Retinal pigment epithelial cell (primary cell): Measurements from ENCODE around the gene OR6B3.

Source experiments
- DNase-seq: peaks from one replicate; pipeline ENCODE4 v3.0.0-alpha.2; 2010; ENCODE audit warnings: low read depth
- H3K4me3 ChIP-seq: 2 replicates; pipeline ENCODE4 v1.5.1; 2011; ENCODE audit warnings: mild to moderate bottlenecking, low read length, control low read depth, moderate library complexity
- TF ChIP-seq, protein P1 (sequence below): conservative IDR thresholded peaks from 2 replicates; pipeline ENCODE4 v1.5.1; 2011; ENCODE audit warnings: low read depth, low read length, control low read depth, inconsistent platforms

Gene OR6B3

GRCh38 chr2:240032406-240033329 lies 20.7 kb downstream of the OR6B3 start:
- TF ChIP-seq, protein P1, sequence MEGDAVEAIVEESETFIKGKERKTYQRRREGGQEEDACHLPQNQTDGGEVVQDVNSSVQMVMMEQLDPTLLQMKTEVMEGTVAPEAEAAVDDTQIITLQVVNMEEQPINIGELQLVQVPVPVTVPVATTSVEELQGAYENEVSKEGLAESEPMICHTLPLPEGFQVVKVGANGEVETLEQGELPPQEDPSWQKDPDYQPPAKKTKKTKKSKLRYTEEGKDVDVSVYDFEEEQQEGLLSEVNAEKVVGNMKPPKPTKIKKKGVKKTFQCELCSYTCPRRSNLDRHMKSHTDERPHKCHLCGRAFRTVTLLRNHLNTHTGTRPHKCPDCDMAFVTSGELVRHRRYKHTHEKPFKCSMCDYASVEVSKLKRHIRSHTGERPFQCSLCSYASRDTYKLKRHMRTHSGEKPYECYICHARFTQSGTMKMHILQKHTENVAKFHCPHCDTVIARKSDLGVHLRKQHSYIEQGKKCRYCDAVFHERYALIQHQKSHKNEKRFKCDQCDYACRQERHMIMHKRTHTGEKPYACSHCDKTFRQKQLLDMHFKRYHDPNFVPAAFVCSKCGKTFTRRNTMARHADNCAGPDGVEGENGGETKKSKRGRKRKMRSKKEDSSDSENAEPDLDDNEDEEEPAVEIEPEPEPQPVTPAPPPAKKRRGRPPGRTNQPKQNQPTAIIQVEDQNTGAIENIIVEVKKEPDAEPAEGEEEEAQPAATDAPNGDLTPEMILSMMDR: no peak
- no peak for DNase-seq
- no peak overlapping the region for H3K4me3 ChIP-seq

GRCh38 chr2:240030379-240031094 lies 22.8 kb downstream of the OR6B3 start, which contains the start of gene OR6B2:
Gene OR6B2 (minus strand): TSS chr2:240030429. CDS start chr2:240030429, 0 bp downstream.
- TF ChIP-seq, protein P1: no peak
- DNase-seq: no peak
- H3K4me3 ChIP-seq: no peak within 1 kb of the TSS

- TF ChIP-seq, protein P1: no peak
- H3K4me3 ChIP-seq: peak overlapping the region; percentile 93
- DNase-seq: no peak
These were observed 28.6 kb downstream of the OR6B3 start for GRCh38 chr2:240024766-240025165.

DNA sequence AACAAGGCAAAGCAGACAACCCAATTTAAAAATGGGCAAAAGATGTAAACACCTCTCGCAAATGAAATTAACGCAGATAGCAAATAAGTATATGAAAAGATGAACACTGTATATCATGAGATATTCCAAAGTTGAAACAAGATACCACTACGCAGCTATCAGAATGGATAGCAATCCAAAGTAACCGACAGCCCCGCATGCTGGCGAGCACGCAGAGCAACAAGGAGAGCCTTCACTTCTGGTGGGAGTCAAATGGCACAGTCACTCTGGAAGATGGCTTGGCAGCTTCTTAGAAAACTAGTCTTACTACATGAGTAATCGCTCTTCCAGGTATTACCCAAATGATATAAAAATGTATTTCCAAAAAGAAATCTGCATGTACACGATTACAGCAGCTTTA lies 29.5 kb downstream of the OR6B3 start:
- TF ChIP-seq, protein P1: no peak
- H3K4me3 ChIP-seq: no peak overlapping the region
- no peak for DNase-seq

DNA sequence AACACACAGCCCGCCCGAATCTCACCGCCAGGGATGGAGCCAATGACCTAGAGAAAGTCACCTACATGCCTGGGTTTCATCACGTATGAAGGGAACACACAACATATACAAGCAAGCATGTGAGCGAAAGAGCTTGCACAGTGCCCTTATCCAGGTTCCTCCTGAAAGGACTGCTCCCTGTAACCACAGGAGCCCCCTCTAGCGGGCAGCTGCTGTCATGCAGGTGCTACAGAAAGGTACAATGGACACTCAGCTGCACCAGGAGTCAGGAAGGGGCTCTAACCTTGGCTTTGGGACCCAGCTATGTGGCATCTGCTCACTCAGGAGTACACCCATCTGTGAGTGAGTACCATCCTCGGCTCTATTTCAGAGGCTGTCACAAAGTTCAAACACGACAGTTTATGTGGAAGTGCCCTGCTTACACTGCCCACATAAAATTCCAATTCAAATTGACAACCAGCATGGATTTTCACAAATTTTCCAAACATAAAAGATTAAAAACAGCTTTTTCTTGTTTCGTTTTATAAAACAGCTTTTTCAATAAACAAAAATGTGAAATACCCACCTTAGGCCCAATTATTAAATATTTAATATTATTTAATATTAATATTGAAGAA lies 31.7 kb downstream of the OR6B3 start:
- TF ChIP-seq, protein P1: peak; percentile 100
- peak; percentile 20 for DNase-seq

DNA sequence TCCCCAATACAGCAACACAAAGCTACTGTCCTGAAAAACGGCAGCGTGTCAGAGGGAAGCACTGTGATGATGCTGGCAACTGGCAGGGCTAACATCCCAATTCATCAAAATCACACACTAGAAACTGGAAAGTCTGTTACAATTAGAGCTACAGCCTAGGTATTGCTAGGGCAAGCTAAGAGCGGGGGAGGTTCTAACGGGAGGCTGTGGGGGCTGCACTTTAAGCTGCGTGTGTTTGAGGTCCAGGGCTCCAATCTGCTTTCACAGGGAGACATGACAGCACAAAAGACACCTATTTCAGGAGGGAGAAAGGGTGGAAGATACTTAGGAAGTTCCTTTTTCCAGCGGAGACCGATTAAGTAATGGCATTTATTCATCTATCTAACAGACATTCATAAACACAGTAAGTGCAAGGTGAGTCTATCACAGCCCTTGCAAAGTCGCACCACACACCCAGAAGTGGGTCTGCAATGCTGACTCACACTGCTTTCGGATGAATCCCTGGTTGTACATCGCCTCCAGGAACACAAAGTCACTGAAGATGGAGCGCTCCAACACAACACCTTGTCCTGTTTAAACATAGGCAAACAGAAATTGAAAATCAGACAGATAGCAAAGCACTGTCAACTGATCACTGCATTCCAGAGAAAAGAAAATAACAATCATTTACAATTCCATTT lies 35.1 kb downstream of the OR6B3 start:
- H3K4me3 ChIP-seq: no peak overlapping the region
- no peak for DNase-seq
- TF ChIP-seq, protein P1: no peak

More for the DNA sequence above, 31.7 kb downstream of the OR6B3 start:
- H3K4me3 ChIP-seq: no peak overlapping the region
